H1 (cell line): Measurements from ENCODE around the gene CELF4. TPM values are rescaled to one million over a fixed set of nuclear protein-coding genes. Genes with fewer than 3 reads are reported as not detected.

ENCODE experiments used
- BCL11A ChIP-seq, 2 experiments: IDR thresholded peaks; one replicate each; pipeline ENCODE4 v1.6.1; 2011; ENCODE audit warnings: low read depth in 2 of 2, low read length in 2 of 2, mild to moderate bottlenecking in 2 of 2
- GTF2F1 ChIP-seq: IDR thresholded peaks from 2 replicates; pipeline ENCODE4 v1.6.1; 2012; ENCODE audit warnings: low read depth, low read length, improper control_type of control experiment, borderline replicate concordance
- RFX5 ChIP-seq: IDR thresholded peaks from 2 replicates; pipeline ENCODE4 v1.6.1; 2011; ENCODE audit warnings: low read depth, low read length, improper control_type of control experiment, borderline replicate concordance
- polyA plus RNA-seq, 7 experiments: library from polyadenylated mRNA; depleted of rRNA in 3 of 7; stranded (reverse) in 5 of 7; unstranded in 2 of 7; fragments of >200 nt in 5 of 7; fragments of 200-250 nt in 2 of 7; gene quantifications; 1 replicate in 5 of 7; 2 replicates in 1 of 7; 4 replicates in 1 of 7; pipeline versions ENCODE4 v1.2.1 to v1.2.3, GENCODE V29; 2011 to 2013; ENCODE audit warnings: missing spikeins in 2 of 7, mixed read lengths in 2 of 7
- total RNA-seq: library from RNA; stranded (reverse); fragmentation: NEBNext Ultra II Directional; extraction: Animal tissue kit (Norgen Biotek cat#: 25700); gene quantifications from 2 replicates; pipeline ENCODE4 v1.2.1, GENCODE V29; 2021

Gene CELF4
- total and polyA plus RNA-seq, 2 of the 8 experiments (the other 6 are each of a cell fraction or from before 2014, with no cell fraction given): 1.6 to 3.4 TPM

GRCh38 chr18:37551846-37552245 lies 13.8 kb downstream of the CELF4 start (continued):
- TF ChIP-seq RFX5 (no peak), GTF2F1 (no peak), BCL11A (IDR thresholded peaks at IDR 0.05; ENCODE audit: low read depth in 2 of 2, low read length in 2 of 2) (no peak)
- TF ChIP-seq, all 59 proteins: peak for 0
